ENCODE data around the gene SSU72.
"Not testable (repeated sequence)": the region's sequence is repeated elsewhere in the genome, so short reads cannot be mapped to it uniquely, and the experiment has no call there.

The SSU72 gene

GRCh38 chr1:1609822-1610485 lies 35.3 kb upstream of the SSU72 start:
- no peak for DNase-seq

DNA sequence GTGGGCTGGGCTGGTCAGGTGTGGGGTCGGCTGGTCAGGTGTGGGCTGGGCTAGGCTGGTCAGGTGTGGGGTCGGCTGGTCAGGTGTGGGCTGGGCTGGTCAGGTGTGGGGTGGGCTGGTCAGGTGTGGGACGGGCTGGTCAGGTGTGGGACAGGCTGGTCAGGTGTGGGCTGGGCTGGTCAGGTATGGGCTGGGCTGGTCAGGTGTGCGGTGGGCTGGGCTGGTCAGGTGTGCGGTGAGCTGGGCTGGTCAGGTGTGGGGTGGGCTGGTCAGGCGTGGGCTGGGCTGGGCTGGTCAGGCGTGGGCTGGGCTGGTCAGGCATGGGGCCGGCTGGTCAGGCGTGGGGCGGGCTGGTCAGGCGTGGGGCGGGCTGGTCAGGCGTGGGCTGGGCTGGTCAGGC lies 31.6 kb upstream of the SSU72 start:
- DNase-seq = no peak

DNA sequence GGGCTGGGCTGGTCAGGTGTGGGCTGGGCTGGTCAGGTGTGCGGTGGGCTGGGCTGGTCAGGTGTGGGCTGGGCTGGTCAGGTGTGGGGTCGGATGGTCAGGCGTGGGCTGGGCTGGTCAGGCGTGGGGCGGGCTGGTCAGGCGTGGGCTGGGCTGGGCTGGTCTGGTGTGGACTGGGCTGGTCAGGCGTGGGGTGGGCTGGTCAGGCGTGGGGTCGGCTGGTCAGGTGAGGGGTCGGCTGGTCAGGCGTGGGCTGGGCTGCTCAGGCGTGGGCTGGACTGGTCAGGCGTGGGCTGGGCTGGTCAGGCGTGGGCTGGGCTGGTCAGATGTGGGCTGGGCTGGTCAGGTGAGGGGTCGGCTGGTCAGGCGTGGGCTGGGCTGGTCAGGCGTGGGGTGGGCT lies 31.1 kb upstream of the SSU72 start:
- no peak for DNase-seq

DNA sequence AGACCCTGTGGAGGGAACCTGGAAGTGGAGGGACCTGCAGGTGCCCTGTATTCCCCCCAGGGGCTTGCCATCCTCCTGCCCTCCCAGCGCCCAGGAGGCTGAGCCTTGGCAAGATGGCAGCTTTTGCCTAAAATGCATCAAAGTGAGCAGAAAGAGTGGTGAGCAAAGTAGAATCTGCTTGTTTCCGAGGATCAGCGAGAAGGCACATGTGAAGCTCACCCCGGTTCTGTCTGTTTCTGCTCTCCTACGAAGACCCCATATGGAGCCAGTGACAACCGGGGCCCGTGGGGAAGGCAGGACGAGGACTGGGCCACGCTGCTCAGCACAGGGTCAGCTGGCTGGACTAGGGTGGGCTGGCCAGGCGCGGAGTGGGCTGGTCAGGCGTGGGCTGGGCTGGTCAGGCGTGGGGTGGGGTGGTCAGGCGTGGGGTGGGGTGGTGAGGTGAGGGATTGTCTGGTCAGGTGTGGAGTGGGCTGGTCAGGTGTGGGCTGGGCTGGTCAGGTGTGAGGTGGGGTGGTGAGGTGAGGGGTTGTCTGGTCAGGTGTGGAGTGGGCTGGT lies 30.4 kb upstream of the SSU72 start:
- no peak for DNase-seq

DNA sequence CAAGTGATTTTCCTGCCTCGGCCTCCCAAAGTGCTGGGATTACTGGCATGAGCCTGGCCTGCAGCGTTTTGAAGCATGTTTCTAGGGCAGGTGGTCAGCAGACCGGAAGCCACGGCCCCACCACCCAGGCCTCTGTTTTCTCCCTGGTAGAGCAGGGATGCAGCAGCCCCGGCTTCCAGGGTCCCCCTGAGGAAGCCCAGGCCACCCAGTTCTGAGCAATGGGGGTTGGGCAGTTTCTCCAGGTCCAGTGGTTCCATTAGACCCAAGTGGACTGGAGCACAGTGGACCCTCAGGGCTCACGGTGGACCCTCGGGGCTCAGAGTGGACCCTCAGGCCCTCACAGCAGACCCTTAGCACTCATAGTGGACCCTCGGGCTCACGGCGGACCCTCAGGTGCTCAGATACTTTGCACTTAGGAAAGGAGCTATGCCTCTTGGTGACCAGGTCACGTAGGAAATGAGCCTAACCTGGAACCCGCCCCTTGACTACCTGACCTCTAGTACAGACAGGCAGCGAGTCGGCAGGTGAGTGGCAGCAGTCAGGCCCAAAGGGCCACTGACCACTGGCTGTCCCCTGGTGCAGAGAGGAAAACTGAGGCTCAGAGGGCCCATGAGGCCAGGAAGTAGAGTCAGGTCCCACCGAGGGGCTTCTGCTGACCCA lies 29.8 kb upstream of the SSU72 start:
- DNase-seq = no peak

GRCh38 chr1:1603671-1604373 lies 29.2 kb upstream of the SSU72 start:
- DNase-seq = no peak

DNA sequence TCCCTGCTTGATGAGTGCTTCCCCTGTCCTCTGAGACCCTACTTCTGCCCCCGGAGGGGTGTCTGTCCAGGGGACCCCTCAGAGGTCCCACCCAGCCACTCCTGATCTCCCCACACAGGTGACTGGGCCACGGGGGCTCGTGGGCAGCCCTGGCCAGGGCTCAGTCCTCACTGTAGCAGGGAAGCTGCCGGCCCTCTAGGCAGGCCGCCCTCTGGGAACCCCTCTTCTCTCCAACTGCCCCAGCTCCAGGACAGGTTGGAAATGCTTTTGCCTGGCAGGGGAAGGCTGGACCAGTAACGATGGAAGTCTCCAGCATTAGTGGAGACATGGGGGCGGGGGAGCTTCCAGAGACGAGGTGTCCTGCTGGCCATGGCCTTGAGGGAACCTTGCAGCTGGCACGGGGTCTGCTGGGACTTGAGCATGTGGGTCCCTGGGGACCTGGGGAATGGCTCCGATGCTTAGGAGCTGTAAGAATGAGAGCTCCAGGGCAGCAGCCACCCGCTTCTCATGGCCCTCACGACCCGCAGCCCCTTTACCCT lies 28.4 kb upstream of the SSU72 start:
- no peak for DNase-seq

DNA sequence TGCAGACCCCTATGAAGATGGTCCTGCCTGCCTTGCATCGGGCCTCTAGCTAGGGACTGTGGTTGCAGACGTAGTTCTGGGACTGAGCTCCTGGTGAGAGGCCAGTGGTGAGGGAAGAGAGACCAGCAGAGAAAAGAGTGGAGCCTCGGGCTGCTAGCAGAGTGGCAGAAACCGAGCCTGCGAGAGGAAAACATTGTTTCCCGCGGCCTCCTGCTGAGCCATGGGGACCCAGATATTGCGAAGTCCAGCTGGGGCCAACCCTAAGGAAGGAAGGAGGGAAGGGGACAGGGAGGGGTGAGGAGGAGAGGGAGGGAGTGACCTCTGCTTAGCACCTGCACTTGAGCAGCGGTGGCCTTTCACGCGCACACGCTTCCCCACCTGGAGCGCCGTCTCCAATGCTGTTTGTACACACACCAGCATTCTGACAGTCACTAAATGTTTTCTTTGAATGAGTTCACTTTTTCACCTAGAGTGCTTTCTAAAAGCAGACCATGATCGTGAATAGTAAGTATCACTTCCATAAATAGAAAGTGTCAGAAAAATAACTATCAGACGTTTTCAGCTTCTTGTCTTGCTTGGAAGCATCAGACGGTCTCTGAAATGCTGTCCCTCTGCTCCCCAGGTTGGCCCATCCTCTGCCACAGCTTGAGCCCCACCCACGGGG lies 27.8 kb upstream of the SSU72 start:
- DNase-seq = no peak

DNA sequence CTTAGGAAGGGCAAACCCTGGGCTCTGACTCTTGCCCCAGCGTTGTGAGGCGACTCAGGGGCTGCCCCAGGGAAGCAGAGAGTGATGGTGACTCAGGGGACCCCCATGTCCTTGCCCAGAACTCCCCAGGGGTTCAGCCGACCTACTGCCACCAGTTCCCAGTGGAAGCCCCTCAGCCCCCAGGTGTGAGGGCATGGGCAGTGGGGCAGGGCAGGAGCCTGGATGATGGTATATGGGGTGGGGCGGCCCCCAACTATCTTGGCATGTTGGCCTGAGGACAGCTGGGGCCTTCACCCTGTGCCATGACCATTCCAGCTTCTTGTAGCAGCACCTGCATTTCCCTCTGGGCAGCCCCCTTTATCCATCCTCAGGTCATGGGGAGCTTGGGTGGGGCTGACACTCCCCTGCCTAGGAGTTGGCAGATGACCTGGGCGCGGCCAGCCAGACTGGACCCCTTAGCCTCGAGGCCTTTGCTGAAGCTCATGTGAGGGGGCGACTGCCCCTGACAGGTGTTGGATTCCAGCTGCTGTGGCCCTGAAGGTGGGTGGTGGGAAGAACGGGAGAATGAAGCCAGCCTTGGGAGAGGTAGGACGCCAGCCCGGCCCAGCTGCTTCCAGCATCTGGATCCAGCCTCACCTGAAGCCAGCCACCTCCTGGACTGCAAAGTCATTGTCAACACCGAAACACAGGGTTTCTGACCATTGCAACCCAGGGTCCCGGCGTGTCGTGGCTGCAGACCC lies 27.1 kb upstream of the SSU72 start:
- DNase-seq = no peak

DNA sequence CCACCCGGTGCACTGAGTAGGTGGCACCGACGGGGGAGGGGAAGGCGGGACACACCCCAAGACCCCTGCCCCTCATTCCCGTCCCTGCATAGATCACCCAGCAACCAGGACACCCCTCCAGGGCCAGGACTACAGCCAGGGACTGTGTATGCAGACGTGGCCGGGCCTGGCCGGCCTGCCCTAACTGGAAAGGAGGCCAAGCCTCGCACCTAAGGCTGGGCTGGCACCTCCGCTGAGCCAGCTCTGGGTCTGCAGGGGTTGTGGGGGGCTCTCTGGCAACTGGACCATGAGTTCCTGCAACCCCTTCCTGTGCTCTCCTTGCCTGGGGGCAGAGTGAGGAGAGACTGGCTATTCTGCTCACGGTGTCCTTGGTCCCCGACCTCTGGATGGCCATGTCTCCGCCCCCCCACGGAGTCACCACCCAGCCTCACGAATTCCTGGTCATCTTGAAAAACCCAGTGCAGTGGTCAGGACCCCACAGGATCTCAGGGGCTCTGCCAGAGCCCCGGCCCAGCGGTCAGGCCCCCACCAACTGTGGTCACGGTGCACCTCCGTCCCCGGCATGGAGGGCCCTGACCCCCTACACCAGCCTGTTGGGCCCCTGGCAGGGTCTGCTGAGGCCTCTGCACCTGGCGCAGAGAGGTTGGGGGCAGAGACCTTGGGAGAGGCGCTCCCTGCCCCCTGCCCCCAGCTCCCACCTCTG lies 26.3 kb upstream of the SSU72 start:
- DNase-seq = no peak

GRCh38 chr1:1599935-1600860 lies 25.5 kb upstream of the SSU72 start, which contains the start of gene FNDC10:
FNDC10 (minus strand) TSS chr1:1600135; CDS start chr1:1600015, 120 bp downstream.
- DNase-seq = no peak

- DNase-seq = no peak
Measured at GRCh38 chr1:1599030-1599934, 24.6 kb upstream of the SSU72 start.

DNA sequence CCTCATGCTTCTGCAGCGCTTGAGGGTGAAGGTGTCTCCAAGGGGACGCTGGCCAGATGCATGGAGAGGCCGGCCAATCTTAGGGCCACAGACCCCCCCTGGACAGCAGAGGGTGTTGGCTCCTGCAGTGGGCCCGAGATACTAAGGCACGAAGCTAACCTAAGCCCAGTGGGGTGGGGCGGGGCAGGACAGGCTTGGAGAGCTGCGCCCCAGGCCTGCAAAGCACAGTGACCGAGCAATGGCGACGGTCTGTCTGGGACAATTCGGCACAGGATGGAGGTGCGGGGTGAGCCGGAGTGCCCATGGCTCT lies 24.0 kb upstream of the SSU72 start:
- DNase-seq = no peak

- DNase-seq = no peak
Measured at GRCh38 chr1:1598051-1598719, 23.5 kb upstream of the SSU72 start.

DNA sequence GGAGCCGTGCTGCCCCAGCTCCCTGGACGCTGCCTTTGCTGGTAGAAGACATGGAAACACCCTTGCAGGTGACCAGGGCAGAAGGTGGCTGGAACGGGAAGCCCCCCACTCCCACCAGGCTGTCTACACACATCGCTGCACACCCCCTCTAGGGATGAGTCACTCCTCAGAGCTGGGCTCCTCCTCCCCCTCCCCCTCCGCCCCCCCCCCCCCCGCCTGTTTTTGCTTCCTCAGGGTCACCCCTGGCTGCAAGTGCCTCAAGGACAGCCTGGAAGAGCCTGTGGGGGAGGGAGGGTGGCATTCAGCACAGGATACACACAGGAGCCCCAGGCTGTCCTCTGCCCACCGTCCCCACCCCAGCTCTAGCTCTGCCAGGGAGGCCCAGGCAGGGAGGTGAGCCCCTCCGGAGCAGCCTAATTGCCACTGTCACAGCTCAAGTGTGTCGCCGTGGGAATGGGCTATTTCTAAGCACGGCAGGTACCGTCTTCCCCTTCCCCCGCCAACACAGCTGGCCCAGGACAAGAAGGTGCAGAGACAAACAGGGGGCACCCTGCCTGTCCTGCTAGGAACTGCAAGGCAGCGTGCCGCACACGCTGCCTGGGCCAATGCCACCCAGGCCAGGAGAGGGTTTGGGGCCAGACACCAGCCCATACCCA lies 22.7 kb upstream of the SSU72 start:
- DNase-seq = no peak

- no peak for DNase-seq
Measured at GRCh38 chr1:1596493-1597274, 22.0 kb upstream of the SSU72 start.

DNA sequence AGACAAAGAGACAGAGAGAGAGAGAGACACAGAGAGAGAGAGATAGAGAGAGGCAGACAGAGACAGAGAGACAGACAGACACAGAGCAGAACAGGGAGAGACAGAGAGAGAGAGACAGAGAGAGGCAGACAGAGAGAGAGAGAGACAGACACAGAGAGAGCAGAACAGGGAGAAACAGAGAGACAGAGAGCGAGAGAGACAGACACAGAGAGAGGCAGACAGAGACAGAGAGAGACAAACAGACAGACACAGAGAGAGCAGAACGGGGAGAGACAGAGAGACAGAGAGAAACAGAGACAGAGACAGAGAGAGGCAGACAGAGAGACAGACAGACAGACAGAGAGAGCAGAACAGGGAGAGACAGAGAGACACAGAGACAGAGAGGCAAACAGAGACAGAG lies 20.7 kb upstream of the SSU72 start:
- not testable (repeated sequence) for DNase-seq
